Measurements from ENCODE around the gene HOXA1.

The HOXA1 gene

DNA sequence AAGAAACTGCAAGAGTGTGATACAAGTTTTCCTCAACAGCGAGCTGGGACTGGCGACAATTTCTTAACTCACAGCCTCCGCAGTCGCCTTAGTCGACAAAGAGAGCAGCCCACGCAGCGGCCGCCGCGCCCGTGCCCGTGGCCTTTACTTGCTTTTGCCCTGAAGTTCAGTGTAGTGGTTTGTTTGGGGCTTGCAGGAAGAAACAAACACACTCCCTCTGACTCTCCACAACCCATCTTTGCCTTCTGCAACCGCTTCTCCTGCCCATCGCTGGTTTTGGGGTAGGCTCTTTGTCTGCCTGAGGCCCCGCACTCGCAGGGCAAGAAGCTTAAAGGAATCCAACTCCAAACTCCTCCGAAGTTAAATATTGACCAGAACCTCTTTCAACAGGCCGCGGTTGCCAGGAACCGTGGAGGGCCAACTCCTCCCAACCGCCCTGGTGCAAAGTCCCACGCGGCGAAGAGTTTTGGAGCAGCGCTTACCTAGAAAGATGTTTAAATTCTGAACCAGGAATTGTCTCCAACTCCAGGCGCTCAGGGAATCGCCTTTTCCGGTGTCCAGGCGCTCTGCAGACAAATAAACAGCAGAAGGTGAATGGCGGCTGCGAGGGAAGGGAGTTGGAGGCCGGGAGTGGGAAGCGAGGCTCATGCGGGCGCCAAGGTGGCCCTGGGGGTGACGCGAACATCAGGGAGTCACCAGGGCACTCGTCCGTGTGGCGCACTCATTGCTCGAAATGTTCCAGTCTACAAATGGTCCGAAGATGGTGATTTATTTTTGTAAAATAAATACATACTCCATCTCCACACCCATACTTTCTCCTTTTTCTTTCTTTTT is 26.5 kb upstream of the HOXA1 start:
- Histone ChIP-seq H3K36me3 (ENCODE audit: control insufficient read depth, insufficient read depth, low read length, severe bottlenecking) (peaks cover 24% of the 10 kb centered on the region), H3K4me1 (ENCODE audit: control insufficient read depth, insufficient read depth, low read length) (peaks cover 29% of the 10 kb centered on the region), H3K9me3 (ENCODE audit: control insufficient read depth, low read length) (no peaks in the 10 kb centered on the region), H3K4me3 (ENCODE audit: low read length) (no peak overlapping the region), H3K27me3 (replicated peaks; ENCODE audit: control insufficient read depth, insufficient read depth, low read length) (no peaks in the 10 kb centered on the region), H3K9ac (ENCODE audit: low read length) (peak overlapping the region; percentile 23)
- DNase-seq (ENCODE audit: low read depth): no peak

- Histone ChIP-seq H3K36me3 (ENCODE audit: control insufficient read depth, insufficient read depth, low read length, severe bottlenecking) (peaks cover 25% of the 10 kb centered on the region), H3K27me3 (replicated peaks; ENCODE audit: control insufficient read depth, insufficient read depth, low read length) (no peaks in the 10 kb centered on the region), H3K9me3 (ENCODE audit: control insufficient read depth, low read length) (no peaks in the 10 kb centered on the region), H3K4me3 (ENCODE audit: low read length) (no peak overlapping the region), H3K9ac (ENCODE audit: low read length) (peak overlapping the region; percentile 23), H3K4me1 (ENCODE audit: control insufficient read depth, insufficient read depth, low read length) (peaks cover 32% of the 10 kb centered on the region)
- no peak for DNase-seq (ENCODE audit: low read depth)
Observed at GRCh38 chr7:27121684-27122076, 25.9 kb upstream of the HOXA1 start.

- Histone ChIP-seq H3K36me3 (ENCODE audit: control insufficient read depth, insufficient read depth, low read length, severe bottlenecking) (peaks cover 19% of the 10 kb centered on the region), H3K27me3 (replicated peaks; ENCODE audit: control insufficient read depth, insufficient read depth, low read length) (no peaks in the 10 kb centered on the region), H3K4me3 (ENCODE audit: low read length) (no peak overlapping the region), H3K9ac (ENCODE audit: low read length) (no peak overlapping the region), H3K9me3 (ENCODE audit: control insufficient read depth, low read length) (no peaks in the 10 kb centered on the region), H3K4me1 (ENCODE audit: control insufficient read depth, insufficient read depth, low read length) (peaks cover 41% of the 10 kb centered on the region)
- DNase-seq (ENCODE audit: low read depth): no peak
Observed at GRCh38 chr7:27119412-27119911, 23.7 kb upstream of the HOXA1 start.

GRCh38 chr7:27118580-27118979 is 22.8 kb upstream of the HOXA1 start:
- no peaks in the 10 kb centered on the region for H3K27me3 ChIP-seq (replicated peaks; ENCODE audit: control insufficient read depth, insufficient read depth, low read length)
- H3K9ac ChIP-seq (ENCODE audit: low read length): no peak overlapping the region
- peaks cover 19% of the 10 kb centered on the region for H3K36me3 ChIP-seq (ENCODE audit: control insufficient read depth, insufficient read depth, low read length, severe bottlenecking)
- no peaks in the 10 kb centered on the region for H3K9me3 ChIP-seq (ENCODE audit: control insufficient read depth, low read length)
- H3K4me1 ChIP-seq (ENCODE audit: control insufficient read depth, insufficient read depth, low read length): peaks cover 45% of the 10 kb centered on the region
- H3K4me3 ChIP-seq (ENCODE audit: low read length): no peak overlapping the region
- no peak for DNase-seq (ENCODE audit: low read depth)

DNA sequence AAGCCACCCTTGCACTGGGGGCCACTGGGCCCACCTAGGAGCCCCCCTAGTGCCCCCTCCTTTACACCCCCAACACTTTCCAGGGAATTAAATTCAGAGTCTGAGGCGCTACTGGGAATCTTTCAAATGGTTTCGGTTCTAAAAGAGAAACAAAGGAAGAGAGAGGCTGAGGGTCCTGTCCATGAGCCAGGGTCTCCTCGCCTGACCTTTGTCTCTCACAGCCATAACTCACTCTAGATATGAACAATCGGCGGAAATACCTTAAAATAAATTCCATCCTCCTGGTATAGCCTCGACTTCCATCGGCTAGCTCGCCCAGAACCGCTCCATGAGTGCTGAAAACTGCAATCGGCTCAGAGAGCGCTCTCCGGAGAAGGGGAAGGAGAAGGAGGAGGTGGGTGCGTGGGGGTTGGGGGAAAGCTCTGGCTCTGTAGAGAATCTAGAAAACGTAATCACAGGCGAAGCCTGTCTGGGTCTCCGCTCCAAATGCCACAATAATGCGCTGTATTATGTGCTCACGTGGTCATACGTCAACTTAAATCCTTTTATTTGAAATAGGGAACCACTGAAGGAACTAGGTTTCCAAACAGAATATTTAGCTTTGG is 22.2 kb upstream of the HOXA1 start:
- no peaks in the 10 kb centered on the region for H3K9me3 ChIP-seq (ENCODE audit: control insufficient read depth, low read length)
- H3K9ac ChIP-seq (ENCODE audit: low read length): peak overlapping the region; percentile 41
- peaks cover 19% of the 10 kb centered on the region for H3K36me3 ChIP-seq (ENCODE audit: control insufficient read depth, insufficient read depth, low read length, severe bottlenecking)
- peaks cover 49% of the 10 kb centered on the region for H3K4me1 ChIP-seq (ENCODE audit: control insufficient read depth, insufficient read depth, low read length)
- no peaks in the 10 kb centered on the region for H3K27me3 ChIP-seq (replicated peaks; ENCODE audit: control insufficient read depth, insufficient read depth, low read length)
- no peak for DNase-seq (ENCODE audit: low read depth)
- H3K4me3 ChIP-seq (ENCODE audit: low read length): peak overlapping the region; percentile 65

- Histone ChIP-seq H3K9ac (ENCODE audit: low read length) (peak overlapping the region; percentile 77), H3K4me1 (ENCODE audit: control insufficient read depth, insufficient read depth, low read length) (peaks cover 57% of the 10 kb centered on the region), H3K36me3 (ENCODE audit: control insufficient read depth, insufficient read depth, low read length, severe bottlenecking) (peaks cover 16% of the 10 kb centered on the region), H3K4me3 (ENCODE audit: low read length) (peak overlapping the region; percentile 67), H3K9me3 (ENCODE audit: control insufficient read depth, low read length) (no peaks in the 10 kb centered on the region), H3K27me3 (replicated peaks; ENCODE audit: control insufficient read depth, insufficient read depth, low read length) (no peaks in the 10 kb centered on the region)
- no peak for DNase-seq (ENCODE audit: low read depth)
Observed at GRCh38 chr7:27116962-27117886, 21.4 kb upstream of the HOXA1 start.

- DNase-seq (ENCODE audit: low read depth): no peak
- Histone ChIP-seq H3K4me1 (ENCODE audit: control insufficient read depth, insufficient read depth, low read length) (peaks cover 65% of the 10 kb centered on the region), H3K27me3 (replicated peaks; ENCODE audit: control insufficient read depth, insufficient read depth, low read length) (no peaks in the 10 kb centered on the region), H3K9me3 (ENCODE audit: control insufficient read depth, low read length) (no peaks in the 10 kb centered on the region), H3K9ac (ENCODE audit: low read length) (peak overlapping the region; percentile 77), H3K36me3 (ENCODE audit: control insufficient read depth, insufficient read depth, low read length, severe bottlenecking) (peaks cover 9% of the 10 kb centered on the region), H3K4me3 (ENCODE audit: low read length) (peak overlapping the region; percentile 67)
Observed at GRCh38 chr7:27116031-27116961, 20.5 kb upstream of the HOXA1 start.

- H3K4me3 ChIP-seq (ENCODE audit: low read length): peak overlapping the region; percentile 67
- no peak for DNase-seq (ENCODE audit: low read depth)
- H3K36me3 ChIP-seq (ENCODE audit: control insufficient read depth, insufficient read depth, low read length, severe bottlenecking): peaks cover 9% of the 10 kb centered on the region
- no peaks in the 10 kb centered on the region for H3K27me3 ChIP-seq (replicated peaks; ENCODE audit: control insufficient read depth, insufficient read depth, low read length)
- peak overlapping the region; percentile 77 for H3K9ac ChIP-seq (ENCODE audit: low read length)
- peaks cover 64% of the 10 kb centered on the region for H3K4me1 ChIP-seq (ENCODE audit: control insufficient read depth, insufficient read depth, low read length)
- no peaks in the 10 kb centered on the region for H3K9me3 ChIP-seq (ENCODE audit: control insufficient read depth, low read length)
Observed at GRCh38 chr7:27115221-27116026, 19.6 kb upstream of the HOXA1 start.

- Histone ChIP-seq H3K9ac (ENCODE audit: low read length) (no peak overlapping the region), H3K9me3 (ENCODE audit: control insufficient read depth, low read length) (no peaks in the 10 kb centered on the region), H3K27me3 (replicated peaks; ENCODE audit: control insufficient read depth, insufficient read depth, low read length) (no peaks in the 10 kb centered on the region), H3K4me3 (ENCODE audit: low read length) (peak overlapping the region; percentile 67), H3K36me3 (ENCODE audit: control insufficient read depth, insufficient read depth, low read length, severe bottlenecking) (peaks cover 9% of the 10 kb centered on the region), H3K4me1 (ENCODE audit: control insufficient read depth, insufficient read depth, low read length) (peaks cover 64% of the 10 kb centered on the region)
- DNase-seq (ENCODE audit: low read depth): no peak
Observed at GRCh38 chr7:27114881-27115220, 19.1 kb upstream of the HOXA1 start.
